Measurements from ENCODE around the gene TIGD1.
A peak's percentile ranks its signal among the peaks of the same experiment; 100 is the strongest.

Gene TIGD1

DNA sequence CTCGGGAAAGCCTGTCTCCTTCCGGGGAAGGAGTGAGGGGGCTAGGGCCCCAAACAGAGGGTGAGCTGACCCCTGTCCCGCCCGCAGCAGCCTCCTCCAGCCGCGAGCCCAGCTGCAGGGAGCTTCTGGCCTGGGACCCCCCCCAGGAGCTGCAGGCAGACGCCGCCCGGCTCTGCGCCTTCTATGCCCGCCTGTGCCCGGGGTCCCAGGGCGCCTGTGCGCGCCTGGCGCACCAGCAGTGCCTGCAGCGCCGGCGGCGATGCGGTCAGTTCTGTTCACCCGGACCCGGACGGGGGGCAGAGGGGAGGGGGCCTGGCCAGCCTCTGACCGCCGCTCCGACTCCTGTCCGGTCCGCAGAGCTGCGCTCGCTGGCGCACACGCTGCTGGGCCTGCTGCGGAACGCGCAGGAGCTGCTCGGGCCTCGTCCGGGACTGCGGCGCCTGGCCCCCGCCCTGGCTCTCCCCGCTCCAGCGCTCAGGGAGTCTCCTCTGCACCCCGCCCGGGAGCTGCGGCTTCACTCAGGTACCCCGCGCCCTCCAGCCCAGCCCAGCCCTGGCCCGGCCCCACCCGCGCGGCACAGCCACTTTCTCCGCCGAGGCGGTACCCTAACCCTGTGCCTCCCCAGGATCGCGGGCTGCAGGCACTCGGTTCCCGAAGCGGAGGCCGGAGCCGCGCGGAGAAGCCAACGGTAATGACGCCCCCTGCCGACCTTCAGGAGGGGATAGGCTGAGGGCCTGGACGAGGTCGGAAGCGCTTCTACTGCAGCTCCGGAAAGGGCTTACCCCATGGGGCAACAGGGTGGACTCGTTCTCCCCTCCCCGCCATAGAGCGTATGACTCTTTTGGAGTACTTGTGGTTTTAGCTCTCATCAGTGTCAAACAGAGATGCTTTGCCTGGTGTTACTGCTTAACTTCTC, 26.4 kb downstream of the TIGD1 start:
- DNase-seq (ENCODE audit: low read depth), result no peak

DNA sequence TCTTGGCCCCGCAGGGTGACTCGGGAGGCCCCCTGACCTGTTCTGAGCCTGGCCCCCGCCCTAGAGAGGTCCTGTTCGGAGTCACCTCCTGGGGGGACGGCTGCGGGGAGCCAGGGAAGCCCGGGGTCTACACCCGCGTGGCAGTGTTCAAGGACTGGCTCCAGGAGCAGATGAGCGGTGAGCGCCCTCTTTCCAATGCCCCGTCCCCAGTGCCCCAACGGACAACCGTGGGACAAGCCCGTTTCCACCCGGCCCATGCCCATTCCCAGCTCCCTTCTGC, 27.0 kb downstream of the TIGD1 start:
- no peak for DNase-seq (ENCODE audit: low read depth)

DNA sequence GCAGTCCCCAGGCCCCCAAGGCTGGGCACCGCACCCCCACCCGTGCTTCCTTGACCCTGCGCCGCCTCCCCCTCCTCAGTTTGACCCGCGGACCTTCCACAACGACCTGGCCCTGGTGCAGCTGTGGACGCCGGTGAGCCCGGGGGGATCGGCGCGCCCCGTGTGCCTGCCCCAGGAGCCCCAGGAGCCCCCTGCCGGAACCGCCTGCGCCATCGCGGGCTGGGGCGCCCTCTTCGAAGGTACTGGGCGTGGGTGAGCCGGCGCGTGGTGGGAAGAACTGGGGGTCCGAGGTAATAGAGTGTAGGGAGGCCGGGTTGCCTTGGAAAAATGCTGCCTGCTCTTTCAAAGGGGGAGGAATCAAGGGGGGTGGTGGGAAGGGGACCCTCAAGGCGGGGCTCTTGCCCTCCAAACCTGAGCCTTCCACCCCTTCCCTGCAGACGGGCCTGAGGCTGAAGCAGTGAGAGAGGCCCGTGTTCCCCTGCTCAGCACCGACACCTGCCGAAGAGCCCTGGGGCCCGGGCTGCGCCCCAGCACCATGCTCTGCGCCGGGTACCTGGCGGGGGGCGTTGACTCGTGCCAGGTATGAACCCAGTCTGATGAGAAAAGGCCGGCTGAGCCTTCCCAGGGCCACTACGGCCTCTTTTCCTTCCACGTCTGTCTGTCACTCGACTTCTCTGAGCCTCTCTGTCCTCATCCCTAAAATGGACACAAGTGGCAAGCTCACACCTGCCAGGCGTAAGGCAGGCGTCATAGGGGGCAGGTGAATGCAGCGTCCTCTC, 27.5 kb downstream of the TIGD1 start:
- no peak for DNase-seq (ENCODE audit: low read depth)

DNA sequence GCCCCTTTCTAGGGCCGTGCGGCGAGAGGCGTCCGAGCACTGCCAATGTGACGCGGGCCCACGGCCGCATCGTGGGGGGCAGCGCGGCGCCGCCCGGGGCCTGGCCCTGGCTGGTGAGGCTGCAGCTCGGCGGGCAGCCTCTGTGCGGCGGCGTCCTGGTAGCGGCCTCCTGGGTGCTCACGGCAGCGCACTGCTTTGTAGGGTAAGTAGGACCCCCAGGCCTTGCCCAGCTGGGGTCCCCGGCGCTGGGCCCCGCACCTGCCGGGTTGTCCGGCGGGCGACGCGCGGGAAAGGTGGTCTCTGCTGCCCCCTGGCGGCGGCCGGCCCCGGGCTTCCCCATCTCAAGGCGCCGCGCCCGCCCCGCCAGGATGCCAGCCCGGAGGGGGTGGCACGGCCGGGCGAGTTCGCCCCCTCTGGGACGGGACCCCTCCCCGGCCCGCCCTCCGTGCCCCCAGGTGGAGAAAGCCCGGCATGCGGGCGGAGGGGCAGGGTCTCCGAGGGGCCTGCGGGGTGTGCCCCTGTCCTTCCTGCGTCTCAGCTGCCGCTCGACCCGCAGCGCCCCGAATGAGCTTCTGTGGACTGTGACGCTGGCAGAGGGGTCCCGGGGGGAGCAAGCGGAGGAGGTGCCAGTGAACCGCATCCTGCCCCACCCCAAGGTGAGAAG, 28.3 kb downstream of the TIGD1 start:
- DNase-seq (ENCODE audit: low read depth), result peak; percentile 54

DNA sequence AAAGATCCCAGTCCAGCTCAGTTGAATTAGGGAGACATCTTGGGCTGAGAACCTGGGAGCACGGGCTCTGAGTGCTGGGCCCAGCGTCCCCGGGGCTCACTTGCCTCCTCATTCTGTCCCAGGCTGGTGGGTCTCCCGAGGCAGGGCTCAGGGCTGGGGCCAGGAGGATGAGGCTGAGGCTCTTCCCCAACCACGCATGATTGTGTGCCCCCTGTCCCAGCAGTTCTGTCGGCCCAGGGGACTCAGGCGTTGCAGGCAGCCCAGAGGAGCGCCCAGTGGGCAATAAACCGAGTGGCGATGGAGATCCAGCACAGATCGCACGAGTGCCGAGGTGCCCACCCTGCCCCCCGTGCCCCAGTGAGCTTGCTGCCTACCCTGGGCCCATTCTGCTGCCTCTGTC, 29.3 kb downstream of the TIGD1 start:
- DNase-seq (ENCODE audit: low read depth), result no peak

DNA sequence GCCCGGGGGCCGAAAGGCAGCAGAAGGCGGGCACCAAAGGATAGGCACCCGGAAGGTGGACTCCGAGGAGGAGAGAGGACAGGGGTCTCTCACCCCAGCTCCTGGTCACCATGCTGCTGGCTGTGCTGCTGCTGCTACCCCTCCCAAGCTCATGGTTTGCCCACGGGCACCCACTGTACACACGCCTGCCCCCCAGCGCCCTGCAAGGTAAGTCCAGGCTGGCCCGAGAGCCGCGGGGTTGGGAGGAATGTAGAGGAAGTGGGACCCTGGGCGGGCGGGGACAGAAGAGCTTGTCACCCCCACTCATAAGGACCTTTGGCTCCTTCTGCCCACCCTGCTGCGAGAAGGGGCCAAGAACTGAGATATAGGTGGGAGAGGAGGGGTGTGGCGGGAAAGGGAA, 29.9 kb downstream of the TIGD1 start:
- DNase-seq (ENCODE audit: low read depth), result no peak

DNA sequence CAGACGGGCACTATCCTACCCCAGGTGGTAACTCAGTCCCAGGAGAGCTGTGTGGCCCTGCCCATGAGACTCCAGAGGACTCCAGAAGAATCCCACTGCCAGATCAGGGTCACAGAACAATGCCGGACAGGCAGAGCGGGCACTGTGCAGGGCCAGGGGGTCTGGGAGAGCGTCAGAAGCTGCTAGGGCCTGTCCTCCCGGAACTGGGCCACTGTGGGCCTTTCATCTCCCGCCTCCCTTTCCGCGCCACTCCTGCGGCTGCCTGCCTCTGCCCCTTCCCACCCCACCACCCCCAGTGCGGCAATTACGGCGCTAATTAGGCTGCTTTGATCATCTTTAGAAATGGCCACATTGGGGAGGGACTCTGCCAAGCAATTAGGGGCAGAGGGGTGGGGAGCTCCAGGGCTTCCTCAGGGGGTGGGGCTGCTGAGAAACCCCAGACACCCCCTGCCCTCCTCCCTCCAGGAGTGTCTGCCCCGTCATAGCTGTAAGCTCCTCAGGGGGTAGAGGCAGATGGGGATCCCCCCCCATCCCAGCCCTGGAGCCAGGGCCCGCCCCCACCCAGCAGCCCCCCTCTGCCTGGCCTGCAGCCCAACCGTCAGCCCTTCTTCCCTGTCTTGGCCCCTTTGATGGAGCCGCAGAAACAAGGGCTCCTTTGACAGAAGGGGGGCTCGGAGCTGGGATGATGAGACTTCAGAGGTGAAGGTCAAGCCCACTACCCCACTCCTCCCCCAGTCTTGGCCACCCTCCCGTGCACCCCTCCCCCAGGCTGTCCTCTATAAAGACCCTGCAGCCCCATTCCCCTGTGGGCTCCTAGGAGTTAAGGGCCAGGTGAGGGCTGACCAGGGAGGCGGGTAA, 30.5 kb downstream of the TIGD1 start, which contains the start of gene PRSS56:
PRSS56 (plus strand) TSS at position 808 of the 858 bp plus-strand sequence. CDS start 211 bp downstream, outside the sequence.
- no peak for DNase-seq (ENCODE audit: low read depth)

DNA sequence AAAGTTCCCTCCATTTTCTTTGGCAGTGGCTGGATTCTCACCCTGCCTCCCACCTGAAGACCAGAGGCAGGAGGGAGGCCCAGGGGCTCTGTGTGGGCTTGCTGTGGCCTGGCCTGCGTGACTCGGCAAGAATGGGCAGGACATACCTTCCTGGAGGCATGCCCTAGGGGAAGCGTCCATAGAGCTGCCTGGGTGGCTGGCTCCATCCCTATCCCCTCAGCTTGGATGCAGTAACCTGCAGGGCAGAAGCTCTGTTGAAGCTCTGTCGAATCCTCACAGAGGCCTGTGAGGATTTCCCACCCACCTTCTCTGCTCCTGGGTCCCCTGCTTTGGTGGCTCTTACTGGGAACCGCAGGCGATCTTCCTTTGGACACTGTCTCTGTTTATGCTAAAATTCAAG, 31.5 kb downstream of the TIGD1 start:
- DNase-seq (ENCODE audit: low read depth), result no peak

DNA sequence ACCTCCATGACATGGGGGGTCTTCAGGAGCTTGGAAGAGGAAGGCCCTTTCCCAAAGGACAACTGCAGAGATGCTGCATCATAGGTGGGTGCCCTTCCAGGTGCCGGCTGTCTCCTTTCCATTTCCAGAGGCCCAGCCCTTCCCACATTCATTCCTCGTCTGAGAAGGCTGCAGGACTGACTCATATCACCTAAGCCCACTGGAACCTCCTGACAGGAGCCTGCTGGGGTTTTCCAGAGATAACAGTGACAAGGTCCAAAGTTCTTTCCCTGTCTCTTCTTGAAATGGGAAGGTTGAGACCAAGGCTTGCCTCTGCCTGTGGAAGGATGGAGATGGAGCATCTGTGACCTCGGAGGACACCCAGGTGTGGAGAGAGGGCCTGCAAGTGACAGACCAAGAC, 33.8 kb downstream of the TIGD1 start:
- DNase-seq (ENCODE audit: low read depth), result no peak

DNA sequence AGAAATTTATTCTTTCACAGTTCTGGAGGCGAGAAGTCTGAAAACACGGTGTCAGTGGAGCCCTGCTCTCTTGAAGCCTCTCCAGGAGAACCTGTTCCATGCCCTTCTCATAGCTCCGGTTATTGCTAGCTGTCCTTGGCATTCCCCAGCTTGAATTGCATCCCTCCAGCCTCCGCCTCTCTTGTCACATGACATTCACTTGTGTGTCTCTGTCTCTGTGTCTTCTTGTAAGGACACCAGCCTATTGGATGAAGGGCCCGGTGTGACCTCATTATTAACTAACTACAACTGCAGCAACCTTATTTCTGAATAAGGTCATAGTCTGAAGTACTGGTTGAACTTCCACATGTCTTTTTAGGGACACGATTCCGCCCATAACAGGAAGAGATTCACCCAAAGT, 34.7 kb downstream of the TIGD1 start:
- no peak for DNase-seq (ENCODE audit: low read depth)

DNA sequence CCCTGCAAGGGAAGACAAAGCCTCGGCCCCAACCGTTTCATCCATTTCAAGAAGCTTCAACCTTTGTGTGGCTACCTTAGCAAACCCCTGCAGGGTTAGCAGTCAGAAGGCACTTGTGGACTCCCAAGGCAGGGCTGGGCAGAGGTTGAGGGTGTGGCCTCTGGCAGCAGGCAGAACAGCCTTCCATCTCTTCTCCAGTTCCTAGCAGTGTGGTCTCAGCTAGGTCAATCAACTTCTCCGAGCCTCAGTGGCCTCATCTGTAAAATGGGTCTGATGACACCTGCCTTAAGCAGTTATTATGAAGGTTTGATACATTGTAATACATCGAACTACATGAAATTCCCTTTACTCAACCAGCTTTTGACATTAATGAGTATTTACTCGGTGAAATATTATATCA, 37.0 kb downstream of the TIGD1 start:
- DNase-seq (ENCODE audit: low read depth), result no peak

DNA sequence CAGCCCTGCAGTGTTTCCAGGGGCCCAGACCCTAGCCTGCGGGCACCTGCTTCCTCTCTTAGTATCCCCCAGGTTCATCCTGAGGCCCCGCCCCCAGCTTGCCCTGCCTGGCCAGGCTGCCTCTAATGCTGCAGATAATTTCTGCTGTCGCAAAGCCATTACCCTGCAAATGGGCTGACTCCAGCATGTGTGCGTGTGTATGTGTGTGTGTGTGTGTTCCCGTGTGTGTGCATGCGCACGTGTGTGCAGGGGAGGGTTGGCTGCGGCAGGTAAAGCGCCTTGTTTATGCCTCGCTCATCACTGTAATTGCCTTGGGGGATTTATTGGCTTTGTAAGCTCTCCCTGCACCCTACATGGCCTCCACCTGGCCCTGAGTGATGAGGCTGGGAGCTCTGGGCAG, 37.8 kb downstream of the TIGD1 start:
- no peak for DNase-seq (ENCODE audit: low read depth)

DNA sequence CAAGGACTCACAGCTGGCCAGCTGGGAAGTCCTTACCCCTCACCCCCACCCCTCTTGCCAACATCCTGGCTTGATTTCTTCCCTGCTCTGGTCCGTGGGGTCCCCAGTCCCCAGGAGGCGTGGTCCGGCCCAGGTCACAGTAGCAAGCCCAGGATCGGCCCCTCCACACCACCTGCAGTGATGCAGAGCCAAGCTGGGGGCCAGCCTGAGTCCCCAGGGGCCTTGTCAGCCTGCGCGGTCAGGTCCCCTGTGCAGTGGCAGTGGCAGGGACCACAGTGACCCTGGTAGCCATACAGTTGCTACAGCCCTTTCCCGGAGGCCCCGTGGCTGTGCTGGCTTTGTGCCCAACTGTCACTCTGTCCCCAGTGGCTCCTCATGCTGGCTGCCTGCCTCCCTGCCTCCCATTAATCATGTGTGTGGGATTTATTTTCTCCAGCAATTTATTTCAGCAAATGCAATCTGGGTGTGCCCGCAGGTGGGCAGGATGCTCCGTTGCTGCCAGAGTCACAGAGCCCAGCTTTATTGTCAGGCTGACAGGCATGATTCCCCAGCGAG, 38.9 kb downstream of the TIGD1 start:
- no peak for DNase-seq (ENCODE audit: low read depth)

DNA sequence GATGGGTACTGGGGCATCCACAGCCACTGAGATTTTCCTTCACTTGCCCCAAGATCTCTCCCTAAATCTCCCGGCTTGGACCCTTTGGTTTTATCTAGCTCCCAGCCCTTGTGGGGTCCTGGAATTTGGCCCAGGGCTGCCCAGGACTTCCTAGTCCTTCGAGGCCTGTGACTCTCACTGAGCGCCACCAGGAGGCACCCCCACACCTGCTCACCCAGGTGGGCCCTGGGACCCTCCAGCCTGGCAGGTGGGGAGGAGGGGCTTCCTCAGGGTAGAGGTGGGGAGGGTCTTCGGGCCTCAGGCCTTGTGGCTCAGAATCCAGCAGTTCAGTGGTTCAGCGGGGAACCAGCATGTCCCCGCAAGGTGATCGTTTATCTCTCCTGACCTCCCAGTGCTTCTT, 42.1 kb downstream of the TIGD1 start:
- no peak for DNase-seq (ENCODE audit: low read depth)

DNA sequence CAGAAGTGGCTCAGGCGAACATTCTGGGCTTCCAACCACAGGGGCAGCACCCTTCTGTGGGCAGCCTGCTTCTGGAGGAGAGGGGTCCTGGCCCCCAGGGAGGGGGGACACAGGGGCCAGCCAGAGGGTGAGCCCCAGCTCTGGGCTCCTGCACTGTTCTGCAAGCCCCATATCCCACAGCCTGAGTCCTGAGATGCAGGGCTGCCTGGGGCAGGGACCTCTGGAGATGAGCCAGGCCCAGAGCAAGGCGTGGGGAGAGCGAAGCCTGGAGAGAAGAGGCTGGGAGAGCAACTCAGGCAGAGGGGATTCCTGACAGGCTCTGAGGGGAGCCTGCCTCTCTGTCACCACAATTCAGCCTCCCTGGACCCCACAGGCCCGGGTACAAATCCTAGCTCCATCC, 43.6 kb downstream of the TIGD1 start:
- no peak for DNase-seq (ENCODE audit: low read depth)

DNA sequence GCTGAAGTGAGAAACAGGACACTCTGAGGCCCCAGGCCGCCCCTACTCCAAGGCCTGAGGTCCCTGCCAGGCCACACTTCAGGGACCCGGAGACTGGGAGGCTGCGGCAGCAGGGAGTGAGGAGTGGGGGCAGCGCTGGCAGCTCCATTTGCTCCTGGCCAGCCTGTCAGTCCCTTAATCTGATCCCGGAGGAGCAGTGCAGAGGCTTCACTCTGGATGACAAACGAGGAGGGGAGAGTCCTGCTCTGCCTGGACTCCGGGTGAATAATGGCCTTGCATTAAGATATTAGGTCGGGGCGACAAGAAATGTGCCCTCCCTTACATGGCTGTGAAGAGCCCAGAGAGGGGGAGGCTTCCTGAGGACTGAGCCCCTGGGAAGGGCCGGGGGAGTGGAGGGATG, 44.5 kb downstream of the TIGD1 start:
- DNase-seq (ENCODE audit: low read depth), result no peak

DNA sequence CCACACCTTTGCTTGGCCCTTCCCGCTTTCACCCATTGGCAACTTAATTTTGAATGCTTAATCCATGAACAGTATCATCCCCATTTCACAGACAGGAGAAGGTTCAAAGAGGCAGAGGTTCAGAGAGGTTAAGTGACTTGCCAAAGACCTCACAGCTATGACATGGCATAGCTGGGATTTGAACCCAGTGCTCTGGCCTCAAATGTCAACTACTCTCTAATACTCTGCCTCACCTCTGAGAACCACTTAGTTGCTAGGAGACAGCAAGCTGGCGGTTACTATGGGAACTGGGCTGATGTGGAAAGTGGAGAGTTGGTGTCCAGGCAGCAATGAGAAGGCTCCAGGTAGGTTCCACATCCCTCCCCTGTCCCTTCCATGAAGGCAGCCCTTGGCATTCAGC, 45.9 kb downstream of the TIGD1 start:
- no peak for DNase-seq (ENCODE audit: low read depth)

DNA sequence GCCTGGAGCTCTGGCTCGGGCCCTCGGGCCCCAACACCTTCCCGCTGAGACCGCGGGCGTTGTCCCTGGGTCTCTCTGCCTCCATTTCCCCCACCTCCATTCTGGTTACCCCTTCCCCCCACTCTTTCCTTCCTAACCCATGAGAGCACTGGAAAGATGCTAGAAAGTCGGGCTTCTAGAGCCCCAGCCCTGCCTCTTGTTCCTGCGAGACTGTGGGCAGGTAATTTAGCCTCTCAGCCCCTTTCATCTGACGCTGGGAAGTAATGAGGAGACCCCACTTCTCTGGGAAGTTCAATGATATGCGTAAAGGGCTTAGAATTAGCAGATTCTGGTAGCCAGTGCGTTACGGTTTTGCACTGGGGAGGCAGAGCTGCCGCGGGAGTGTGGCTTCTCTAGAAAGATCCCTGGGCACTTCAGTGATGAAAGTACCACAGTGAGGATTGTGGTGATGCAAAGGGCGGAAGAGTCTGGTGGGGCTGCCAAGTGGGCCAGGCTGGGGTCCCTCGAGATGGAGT, 46.5 kb downstream of the TIGD1 start:
- DNase-seq (ENCODE audit: low read depth), result no peak

DNA sequence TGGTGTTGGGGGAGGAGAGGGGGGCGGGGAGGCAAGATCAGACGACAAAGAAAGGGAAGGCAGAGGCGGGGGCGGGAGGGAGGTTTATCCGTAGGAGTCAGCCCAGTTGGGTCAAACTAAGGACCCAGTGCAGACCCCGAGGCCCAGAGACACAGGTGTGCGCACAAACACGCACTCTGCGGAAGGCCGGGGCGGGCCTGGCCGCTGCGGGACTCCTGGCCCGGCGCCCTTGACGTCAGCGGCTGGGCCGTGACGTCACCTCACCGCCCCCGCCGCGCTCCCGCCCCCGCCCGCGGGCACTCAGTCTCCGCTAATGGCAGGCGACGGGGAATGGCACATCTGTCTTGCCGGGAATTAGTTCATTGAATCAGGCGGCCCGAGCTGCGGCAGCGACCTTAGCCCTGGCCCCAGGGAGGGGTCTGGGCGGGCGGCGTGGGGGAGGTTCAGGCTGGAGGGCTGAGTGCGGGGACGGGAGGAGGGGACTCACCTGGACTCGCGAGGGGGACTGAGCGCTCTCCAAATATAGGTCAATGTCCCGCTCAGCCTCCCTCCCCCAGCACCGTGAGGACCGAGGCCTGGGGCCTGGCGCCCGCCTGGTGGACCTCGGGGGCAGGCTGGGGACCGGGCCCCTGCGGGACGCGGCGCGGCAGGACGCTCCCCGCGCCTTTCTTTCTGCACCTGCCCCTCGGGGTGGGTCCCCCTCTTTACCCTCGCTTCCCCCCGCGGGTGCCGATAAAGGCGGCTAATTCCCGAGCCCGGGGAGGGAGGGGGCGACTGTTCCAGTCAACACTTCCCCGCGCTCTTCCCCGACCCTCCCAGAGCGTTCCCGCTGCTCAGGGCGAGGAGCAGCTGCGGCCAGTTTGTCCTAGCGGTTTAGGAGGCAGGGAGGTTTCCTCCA, 47.2 kb downstream of the TIGD1 start:
- DNase-seq (ENCODE audit: low read depth), result peak; percentile 15

DNA sequence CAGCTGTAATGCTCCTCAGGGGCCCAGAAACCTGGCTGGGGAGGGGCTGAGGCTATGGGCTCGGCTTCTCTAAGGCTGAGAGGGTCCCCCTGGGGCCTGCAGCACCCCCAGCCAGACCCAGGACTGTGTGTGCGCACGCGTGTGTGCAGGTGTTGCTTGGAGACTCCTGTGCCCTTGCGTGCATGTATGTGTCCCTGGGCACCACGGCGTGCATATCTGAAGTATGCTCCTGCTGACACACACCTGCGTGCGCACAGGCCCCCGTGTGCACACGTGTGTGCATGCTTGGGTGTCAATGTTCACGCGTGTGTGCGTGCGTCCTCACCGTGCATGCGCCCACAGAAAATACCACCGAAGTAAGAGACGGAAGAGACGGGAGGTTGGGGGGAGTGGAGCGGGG, 47.8 kb downstream of the TIGD1 start:
- no peak for DNase-seq (ENCODE audit: low read depth)
